Activated CD4-positive, alpha-beta T cell treated with anti-CD3 and anti-CD28 coated beads for 48 hours (primary cell): ENCODE data around the gene LHX1.

Experiments used
- DNase-seq: peaks from one replicate; pipeline ENCODE4 v3.0.0-alpha.2; 2020

LHX1 gene

DNA sequence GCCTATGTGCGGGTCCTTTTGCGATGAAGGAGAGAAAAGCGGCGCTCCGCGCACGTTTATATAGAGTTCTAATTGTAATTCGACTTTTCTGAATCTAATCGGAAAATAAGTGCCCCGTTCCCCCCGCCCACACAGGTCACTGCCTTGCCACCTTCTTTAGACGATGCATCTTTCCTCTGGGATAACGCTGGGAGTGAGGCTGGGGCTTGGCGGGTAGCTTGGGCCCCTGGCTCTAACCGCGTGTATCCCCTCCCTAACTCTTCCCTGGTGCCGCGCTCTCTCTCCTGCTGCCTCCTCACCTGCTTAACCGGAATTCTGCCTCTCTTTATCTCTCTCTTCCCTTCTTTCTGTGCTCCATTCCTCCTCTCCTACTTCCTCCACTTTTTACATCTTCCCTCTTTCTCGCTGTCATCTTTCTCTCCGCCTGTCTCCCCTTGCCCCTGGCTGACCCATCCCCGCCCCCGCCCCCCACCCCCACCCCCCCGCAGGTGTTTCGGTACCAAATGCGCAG lies 2.6 kb downstream of the LHX1 start:
- no peak for DNase-seq

DNA sequence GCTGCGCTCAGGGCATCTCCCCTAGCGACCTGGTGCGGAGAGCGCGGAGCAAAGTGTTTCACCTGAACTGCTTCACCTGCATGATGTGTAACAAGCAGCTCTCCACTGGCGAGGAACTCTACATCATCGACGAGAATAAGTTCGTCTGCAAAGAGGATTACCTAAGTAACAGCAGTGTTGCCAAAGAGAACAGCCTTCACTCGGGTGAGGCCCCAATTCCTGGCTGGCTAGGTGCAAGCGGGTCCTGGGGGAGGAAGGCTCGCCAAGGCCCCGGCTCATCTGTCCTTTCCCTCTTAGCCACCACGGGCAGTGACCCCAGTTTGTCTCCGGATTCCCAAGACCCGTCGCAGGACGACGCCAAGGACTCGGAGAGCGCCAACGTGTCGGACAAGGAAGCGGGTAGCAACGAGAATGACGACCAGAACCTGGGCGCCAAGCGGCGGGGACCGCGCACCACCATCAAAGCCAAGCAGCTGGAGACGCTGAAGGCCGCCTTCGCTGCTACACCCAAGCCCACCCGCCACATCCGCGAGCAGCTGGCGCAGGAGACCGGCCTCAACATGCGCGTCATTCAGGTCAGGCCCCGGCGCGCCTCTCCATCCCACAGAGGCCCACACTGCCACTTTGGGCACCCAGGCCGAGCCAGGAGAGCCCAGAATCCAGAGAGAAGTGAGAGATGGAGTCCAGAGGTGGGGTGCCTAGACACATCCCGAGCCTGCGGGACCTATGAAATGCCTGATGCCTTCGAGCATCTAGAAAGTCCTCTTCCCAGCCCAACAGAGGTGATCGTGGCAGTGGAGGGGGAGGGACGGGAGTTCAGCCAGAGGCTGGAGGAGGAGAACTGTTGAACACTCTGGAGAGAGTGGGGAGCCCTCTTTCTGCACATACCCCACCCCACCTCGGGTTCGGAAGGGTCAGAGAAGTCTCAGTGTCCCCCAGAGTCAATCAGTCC lies 3.3 kb downstream of the LHX1 start:
- DNase-seq = no peak

DNA sequence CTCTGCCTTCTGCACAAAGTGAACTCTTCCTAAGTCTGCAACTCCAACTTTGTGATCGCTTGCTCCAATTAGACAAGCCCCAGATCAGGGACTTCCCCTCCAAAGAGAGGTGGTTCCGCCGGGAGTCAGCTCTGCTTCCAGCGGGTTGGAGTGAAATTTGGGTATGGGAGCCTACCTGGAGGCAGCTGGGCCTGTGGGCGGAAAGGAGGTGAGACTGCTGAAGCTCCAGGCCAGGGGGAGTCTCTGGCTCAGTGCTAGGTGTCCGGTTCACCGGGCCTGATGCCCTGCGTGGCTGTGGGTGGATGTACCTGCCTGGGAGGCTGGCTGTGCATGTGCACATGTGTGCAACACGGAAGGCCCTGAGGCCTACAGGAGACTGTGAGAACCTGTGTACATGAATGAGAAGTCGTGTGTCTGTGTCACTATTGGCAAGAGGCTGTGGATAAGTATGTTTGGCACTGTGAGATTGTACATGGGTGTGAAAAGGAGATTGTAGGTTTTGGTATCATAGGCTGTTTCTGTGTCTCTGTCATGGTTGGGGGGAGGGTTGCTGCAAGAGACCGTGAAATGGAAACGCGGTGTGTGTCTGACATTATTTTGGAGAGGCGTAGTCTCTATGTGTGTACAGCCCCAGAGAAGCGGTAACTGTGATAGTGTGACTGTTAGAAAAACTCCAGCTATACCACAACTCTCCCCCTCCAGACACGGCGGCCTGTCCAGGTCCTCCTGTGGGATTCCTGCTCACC lies 4.2 kb downstream of the LHX1 start:
- DNase-seq = no peak

DNA sequence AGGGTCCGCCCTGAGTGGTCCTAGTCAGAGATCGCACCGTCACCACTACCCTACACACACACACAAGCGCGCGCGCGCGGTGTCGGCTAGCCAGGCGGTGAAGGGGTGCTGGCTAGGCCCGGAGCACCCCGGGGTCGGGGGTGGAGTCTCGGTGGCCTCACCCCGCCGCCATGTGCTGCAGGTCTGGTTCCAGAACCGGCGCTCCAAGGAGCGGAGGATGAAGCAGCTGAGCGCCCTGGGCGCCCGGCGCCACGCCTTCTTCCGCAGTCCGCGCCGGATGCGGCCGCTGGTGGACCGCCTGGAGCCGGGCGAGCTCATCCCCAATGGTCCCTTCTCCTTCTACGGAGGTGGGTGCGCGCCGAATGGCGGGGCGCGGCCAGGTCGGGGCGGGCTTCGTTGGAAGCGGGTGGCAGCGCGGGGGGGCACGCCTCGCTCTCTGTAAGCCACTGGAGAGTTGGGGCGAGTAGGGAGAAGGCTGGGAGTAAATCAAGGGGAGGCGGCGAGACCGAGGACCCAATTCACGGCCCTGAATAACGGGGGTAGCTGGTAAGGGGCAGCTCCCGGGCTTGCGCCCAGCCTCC lies 4.8 kb downstream of the LHX1 start:
- DNase-seq = no peak

DNA sequence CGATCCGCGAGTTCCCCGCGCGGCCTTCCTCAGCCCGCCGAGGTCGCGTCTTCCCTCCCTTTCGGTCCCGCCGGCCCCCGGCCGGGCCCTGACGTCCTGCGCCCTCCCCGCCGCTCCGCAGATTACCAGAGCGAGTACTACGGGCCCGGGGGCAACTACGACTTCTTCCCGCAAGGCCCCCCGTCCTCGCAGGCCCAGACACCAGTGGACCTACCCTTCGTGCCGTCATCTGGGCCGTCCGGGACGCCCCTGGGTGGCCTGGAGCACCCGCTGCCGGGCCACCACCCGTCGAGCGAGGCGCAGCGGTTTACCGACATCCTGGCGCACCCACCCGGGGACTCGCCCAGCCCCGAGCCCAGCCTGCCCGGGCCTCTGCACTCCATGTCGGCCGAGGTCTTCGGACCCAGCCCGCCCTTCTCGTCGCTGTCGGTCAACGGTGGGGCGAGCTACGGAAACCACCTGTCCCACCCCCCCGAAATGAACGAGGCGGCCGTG lies 5.4 kb downstream of the LHX1 start:
- DNase-seq = no peak

DNA sequence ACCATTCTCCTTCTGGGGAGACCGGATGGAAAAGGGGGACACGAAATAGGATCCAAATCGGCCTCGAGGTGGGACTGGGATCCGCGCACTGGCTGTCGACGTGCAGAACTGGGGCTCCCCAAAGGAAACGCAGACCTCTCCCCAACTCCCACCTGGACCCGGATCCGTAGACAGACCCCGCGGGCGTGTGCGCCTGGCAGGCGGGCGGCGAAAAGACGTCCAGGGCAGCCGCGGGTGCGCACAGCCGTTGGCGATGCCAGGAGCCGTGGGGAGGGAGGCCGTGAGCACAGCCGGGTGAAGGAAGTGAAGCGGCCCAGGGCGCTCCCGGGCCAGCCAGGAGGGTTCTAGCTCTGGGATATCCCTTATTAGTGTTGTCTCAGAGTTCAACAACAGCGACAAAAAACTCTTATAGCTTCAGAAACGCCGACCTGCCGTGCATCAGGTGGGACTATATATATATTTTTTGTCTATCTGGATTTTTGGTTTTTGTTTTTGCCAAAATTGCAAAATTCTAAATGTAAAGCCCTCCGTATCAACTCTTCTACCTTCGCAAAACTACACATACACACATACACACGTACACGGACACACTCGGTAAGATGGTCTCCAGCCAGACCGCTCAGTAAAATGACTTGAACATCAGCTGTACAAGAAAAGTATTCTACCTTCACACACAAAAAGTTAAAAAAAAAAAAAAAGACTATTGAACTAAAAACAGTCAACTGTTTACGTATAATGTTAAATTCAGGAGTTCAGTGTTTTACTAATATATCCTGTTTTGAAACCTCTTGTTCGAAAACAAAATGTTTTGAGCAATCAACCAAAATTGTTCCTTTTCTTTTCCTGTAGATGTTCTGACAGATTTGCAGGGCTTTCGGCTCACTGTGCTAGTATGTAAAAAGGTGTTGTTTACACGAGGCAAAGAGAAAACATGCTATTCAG lies 6.2 kb downstream of the LHX1 start:
- no peak for DNase-seq

DNA sequence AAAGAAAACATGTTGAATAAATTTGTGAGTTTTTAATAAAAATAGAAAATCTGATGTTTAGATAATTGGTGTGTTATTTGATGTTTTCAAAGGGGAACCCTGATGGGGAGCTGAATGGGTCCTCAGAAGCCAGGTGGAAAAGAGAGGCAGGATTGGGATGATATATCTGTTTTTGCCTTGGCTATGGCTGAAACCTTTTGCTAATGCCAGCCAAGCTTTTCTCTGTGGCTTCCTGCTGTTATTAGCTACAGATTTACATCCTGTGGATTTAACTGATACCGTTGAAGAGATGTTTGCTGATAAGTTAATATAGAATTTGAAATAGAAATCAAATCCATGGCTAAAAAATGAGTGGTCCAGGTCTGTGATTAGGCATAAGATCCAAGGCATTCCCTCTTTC lies 7.3 kb downstream of the LHX1 start:
- no peak for DNase-seq

DNA sequence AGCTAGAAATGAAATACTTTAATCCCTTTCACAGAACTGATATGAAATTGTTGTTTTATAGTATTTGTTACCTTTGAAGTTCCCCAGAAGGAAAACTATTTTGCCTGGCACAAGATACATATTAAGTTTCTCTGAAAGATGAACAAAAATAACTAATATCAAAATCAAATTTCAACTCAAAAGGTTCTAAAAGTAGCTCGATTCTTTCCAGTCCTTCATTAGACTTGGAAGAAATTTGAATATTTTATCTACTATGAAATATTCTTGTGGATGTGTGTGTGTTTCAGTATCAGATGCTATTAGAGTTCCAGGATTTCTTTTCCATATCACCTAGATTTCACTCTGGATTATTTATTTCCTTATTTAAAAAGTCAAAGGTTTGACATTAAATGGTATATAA lies 7.9 kb downstream of the LHX1 start:
- no peak for DNase-seq

DNA sequence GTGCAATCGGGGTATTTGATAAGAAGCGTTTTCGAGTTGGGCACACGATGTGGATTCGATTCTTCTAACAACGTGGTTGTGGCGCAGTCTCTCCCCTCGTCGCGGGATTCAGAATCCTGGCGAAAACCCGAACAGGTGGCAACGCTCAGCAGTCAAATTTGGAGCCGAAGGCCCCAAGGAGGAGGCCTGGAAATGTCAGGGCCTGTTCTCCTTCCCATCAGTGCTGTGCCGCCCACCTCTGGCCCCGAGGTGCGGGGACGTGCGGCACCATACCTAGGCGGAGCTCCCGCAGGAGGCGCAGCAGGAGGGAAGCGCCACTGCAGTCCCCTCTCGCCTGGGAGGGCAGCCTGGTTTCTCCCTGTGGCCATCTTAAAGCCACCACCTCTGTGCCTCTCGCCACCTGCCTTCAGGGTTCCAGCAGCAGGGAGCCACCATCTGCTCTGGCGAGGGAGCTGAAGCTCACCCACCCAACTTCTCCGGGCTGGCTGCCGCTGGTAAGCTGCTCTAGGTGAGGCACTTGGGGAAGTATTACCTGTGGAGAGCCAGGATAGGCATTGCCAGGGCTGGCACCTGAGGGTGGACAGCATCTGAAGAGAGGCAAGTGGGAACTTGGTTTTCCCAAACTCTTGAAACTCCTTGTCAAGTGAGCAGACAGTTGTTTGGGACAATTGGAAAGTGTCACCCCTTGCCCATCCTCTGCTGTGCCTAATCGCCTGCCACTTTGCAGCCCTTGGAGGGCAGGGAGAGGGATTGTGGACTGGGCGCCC lies 8.9 kb downstream of the LHX1 start:
- DNase-seq = no peak

DNA sequence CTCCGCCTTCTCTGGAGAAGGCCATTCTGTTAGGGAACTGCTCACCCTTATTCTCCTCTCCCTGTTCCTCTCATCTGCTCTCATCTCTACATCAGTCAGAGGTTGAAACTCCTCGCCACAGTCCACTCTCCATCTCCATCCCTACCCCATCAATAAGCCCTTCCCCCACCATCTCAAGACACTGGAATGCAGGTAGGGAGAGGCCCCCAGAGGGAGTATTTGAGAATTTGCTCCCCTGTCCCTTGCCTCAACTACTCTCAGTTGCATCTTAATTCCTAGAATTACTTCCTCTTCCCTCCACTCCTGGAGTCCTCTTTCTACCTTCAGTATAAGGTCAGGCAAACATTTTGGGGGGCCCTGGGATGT lies 9.4 kb downstream of the LHX1 start:
- no peak for DNase-seq

DNA sequence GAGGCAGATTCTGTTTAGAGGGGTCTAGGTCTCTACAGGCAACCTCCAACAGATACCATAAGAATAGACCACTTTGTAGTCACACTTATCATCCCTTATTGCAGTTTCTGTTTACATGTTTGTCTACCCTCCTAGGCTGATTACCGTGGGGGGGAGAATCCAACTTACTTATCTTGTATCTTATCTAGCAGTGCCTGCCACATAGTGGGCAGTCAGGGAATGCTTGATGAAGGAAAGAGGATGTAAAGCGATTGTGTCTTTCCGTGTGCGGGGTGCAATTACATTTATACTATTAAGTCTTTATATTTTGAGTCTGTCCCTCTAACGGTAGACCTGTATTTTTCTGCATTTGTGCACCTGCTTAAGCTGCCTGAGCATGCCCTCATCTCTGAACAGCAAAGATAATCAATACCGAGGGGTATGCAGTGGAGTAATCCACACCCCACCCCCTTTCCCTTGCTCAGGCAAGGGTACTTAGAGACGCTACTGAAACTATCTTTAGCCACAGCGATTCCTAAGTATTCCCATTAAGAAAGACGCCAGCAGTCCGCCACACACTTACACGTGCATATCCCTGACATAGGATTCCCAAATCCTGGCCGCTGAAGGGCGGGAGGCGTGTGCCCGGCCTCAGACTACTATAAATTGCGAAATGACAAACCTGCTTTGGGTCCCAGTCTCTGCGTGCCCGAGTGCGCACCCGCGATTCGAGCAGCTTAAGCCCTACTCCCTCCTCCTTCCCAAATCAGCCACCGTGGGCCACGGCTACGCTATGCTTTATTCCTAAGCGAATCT lies 10.8 kb downstream of the LHX1 start:
- DNase-seq = no peak

DNA sequence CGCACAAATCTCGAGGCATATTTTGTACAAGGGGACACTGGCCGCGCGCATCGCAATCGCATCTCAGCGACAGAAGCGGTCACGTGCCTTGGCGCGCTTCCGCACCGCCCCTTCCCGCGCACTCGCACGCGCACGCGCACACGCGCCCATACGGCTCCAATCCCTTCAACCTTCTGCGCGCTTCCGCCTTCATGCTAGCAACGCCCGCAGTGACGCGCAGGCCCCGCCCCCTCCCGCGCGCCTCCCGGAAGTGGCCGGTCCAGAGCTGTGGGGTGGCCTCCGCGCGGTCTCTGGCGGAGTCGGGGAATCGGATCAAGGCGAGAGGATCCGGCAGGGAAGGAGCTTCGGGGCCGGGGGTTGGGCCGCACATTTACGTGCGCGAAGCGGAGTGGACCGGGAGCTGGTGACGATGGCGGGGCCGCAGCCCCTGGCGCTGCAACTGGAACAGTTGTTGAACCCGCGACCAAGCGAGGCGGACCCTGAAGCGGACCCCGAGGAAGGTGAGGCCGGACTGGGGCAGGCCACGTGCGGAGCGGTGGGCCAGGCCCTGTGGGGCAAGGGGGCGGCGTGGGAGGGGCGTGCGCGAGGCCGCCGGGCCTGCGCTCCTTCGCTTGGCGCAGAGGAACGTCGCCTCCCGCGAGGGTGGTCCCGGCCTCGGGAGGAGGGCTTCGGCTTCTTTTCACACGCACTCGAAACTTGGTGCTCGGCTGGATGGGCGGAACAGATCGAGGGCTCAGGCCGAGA lies 11.6 kb downstream of the LHX1 start, which contains the start of gene AATF:
Gene AATF (plus strand): TSS at position 238 of the 744 bp plus-strand sequence. CDS start 172 bp downstream, at position 410.
- DNase-seq = peak; percentile 98

DNA sequence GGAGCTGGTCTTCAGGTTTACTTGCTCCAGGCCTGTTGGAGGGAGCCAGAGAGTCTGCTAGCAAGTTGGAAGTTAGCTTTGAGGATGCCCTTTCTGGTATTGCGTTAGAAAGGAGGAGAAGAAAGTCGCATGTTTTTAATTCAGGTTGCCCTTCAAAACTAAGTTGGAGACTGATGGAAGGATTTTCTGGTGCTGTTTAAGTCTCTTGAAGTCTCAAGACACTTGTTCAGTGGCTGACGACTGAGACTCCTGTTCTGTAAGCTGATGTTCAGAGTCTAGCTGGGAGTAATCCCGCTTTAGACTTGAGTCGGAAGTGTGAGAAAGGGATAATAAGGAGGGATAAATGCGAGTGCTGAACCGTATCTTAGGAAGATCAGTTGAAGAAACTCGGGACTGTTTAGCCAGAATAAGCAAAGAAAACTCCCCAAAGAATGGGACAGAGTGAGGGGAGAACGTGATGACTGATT lies 12.2 kb downstream of the LHX1 start:
- DNase-seq = no peak

DNA sequence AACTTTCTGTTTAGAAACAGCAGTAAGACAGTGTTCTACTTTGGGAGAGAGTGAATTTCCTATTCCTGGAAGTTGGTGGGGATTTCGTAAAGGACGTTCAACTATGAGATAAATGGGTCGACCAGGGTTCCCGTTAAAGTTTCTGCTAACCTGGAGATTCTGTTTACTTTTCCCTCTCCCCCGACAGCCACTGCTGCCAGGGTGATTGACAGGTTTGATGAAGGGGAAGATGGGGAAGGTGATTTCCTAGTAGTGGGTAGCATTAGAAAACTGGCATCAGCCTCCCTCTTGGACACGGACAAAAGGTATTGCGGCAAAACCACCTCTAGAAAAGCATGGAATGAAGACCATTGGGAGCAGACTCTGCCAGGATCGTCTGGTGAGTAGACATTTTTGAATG lies 12.8 kb downstream of the LHX1 start:
- no peak for DNase-seq

DNA sequence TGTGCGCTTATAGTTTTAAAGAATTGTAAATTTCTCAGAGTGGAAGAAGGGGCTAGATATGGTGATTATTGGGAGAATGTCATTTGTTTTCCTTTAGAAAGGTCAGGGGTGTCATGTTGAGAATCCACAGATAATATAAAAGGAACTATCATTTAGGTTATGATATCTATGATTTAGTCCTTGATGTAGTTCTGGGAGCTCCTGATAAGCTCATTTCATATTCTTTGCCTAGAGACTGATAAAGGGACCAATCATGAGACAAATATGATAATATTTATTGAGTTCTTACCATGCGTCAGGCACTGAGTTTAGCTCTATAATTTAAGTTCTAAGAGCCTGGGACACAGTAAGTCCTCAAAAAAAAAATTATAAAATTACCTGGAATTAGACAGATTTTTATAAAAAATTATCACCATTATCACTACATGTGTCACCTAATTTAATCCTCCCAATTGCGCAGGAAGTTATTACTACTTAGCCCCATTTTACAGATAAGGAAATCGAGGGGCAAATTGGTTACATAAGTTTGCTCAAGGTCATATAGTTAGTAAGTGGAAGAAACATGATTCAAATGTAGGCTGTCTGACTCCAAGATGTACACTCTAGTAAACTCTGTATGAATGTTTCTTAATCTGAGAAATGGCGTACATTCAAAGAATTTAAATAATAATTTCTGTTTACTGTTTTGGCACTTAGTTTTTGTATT lies 14.0 kb downstream of the LHX1 start:
- no peak for DNase-seq

DNA sequence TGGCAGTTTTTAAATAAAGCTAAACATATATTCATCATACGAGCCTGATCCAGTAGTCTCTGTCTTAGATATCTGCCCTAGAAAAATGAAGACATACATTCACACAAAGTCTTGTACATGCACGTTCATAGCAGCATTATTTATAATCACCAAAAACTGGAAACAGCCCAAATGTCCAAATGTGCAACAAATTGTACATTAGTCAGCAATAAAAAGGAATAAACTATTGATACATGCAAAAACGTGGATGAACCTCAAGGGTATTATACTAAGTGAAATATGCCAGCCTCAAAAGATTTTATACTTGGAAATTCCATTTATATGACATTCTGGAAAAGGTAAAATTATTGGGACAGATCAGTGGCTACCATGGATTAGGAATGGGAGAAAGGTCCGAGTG lies 34.2 kb downstream of the LHX1 start:
- DNase-seq = no peak

DNA sequence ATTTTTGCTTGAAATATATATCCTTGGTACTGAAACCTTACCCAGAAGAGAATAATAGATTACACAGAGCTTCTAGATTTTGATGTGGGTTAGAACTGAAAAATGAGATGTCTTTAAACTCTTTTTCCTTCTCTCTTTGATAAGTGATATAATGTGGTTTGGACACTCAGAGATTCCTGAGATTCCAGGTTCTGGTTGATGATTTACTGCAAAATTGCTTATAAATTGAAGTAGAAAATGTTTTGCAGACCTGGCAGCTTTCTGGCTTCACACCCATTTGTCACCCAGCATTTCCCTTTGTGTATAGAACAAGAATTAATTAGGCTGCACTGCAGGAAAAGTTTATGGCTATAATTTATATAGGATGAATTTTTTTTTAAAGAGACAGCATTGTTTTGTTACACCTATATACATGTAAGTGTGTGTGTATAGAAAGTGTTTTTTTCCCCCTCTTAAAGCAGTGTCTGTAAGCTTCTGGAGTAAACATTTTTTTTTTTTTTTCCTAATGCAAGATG lies 35.0 kb downstream of the LHX1 start:
- no peak for DNase-seq

DNA sequence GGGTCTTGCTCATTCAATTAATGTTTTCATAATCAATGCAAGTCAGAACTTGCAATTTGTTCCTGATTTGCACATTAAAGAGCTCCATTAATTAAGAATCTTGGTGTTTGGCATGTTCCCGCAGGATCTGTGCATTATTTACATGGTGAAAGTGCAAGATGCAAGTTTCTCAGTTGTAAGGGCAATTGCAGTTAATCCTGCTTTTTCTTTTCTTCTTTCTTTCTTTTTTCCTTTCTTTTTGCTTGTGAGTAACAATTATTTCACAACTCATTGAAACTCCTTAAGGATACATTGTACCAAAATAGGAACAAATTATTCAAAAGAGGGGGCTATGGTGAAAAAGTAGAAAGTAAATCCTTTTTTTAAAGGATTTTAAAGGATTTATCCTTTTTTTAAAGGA lies 35.6 kb downstream of the LHX1 start:
- no peak for DNase-seq
